AG09319 (cell line): Measurements from ENCODE around the gene FAM222B.
"Not testable (repeated sequence)": the region's sequence is repeated elsewhere in the genome, so short reads cannot be mapped to it uniquely, and the experiment has no call there.

ENCODE experiments used
- DNase-seq: peaks from one replicate; pipeline ENCODE4 v3.0.0-alpha.2; 2010; ENCODE audit warnings: low read depth; ENCODE audit errors: extremely low read depth
- TF ChIP-seq, protein P1 (sequence below): IDR thresholded peaks from 2 replicates; pipeline ENCODE4 v1.5.1; 2011; ENCODE audit warnings: low read depth, mild to moderate bottlenecking, inconsistent platforms, low read length, moderate library complexity

Gene FAM222B

DNA sequence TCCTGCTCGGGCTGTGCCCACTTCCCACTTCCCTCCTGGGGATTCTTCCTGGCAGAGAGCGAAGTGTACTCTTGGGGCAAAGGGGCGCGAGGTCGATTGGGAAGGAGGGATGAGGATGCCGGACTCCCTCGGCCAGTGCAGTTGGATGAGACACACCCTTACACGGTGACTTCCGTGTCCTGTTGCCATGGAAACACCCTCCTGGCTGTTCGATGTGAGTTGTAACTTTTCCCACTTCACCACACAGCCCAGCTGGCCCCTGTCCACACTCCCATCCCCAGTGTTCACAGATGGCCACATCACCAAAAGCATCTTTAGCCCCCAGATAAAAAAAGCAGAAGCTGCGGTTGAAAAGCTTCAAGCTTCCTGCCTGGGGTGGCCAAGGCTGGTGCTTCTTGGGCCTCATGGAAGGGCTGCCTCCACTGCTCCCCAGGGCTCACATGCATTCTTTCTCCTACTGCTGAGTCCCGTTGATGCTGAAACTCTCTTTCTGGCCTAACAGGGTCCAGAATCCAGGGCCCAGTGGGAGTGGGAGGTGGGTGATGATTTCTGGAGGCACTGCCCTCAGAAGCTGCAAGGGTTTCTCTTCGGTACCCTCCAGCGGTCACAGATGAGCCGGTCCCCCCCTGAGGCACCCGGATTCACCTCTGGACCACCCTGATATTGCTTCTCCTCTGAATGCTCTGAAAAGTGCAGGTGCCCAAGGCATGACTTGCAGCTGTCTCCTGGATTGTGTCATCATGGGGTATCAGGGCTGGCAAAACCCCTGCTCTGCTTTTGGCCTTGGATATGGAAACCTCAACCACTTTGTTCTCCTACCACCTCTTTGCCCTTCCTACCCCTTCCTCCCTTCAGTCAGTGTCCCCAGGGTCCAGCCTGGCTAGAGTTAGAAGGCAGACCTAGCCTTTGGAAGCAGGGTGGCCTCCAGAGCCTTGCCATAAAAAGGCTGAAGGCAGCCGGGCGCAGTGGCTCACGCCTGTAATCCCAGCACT lies 100.9 kb downstream of the FAM222B start:
- no peak for DNase-seq
- TF ChIP-seq, protein P1, sequence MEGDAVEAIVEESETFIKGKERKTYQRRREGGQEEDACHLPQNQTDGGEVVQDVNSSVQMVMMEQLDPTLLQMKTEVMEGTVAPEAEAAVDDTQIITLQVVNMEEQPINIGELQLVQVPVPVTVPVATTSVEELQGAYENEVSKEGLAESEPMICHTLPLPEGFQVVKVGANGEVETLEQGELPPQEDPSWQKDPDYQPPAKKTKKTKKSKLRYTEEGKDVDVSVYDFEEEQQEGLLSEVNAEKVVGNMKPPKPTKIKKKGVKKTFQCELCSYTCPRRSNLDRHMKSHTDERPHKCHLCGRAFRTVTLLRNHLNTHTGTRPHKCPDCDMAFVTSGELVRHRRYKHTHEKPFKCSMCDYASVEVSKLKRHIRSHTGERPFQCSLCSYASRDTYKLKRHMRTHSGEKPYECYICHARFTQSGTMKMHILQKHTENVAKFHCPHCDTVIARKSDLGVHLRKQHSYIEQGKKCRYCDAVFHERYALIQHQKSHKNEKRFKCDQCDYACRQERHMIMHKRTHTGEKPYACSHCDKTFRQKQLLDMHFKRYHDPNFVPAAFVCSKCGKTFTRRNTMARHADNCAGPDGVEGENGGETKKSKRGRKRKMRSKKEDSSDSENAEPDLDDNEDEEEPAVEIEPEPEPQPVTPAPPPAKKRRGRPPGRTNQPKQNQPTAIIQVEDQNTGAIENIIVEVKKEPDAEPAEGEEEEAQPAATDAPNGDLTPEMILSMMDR: no peak

DNA sequence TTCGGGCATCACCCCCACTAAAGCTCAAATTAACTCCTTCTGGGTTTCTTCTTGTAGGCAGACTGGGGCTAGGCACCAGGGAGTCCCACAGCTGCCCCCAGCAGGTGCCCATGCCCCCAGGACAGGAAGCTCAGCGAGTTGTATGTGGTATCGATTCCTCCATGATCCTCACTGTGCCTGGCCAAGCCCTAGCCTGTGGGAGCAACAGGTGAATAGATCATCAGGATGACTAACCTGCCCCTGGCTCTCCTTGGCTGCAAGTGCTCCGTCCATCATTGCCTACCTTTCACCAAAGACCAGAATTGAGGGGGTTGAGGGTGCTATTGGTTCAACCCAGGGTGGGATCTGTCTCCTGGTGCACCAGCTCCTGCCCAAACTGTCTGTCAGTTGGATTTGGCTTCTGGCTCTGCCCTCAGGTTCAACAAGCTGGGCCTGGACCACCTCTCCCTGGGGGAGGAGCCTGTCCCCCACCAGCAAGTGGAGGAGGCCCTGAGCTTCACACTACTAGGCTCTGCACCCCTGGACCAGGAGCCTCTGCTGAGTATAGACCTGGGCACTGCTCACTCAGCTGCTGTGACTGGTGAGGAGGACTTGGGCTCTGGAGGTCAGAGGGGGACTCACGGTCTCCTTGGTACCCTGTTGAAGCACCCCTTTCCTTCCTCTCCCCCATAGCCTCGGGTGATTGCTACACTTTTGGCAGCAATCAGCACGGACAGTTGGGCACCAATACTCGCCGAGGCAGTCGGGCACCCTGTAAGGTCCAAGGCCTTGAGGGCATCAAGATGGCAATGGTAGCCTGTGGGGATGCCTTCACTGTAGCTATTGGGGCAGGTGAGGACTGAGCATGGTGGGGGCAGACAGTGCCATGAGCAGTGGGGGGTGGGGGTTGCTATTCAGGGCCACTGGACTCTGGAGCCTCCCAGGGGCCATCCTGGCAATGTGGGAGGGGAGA lies 101.9 kb downstream of the FAM222B start:
- DNase-seq: no peak
- TF ChIP-seq, protein P1: no peak

GRCh38 chr17:28738680-28739384 lies 103.8 kb downstream of the FAM222B start:
- TF ChIP-seq, protein P1: no peak
- DNase-seq: no peak

DNA sequence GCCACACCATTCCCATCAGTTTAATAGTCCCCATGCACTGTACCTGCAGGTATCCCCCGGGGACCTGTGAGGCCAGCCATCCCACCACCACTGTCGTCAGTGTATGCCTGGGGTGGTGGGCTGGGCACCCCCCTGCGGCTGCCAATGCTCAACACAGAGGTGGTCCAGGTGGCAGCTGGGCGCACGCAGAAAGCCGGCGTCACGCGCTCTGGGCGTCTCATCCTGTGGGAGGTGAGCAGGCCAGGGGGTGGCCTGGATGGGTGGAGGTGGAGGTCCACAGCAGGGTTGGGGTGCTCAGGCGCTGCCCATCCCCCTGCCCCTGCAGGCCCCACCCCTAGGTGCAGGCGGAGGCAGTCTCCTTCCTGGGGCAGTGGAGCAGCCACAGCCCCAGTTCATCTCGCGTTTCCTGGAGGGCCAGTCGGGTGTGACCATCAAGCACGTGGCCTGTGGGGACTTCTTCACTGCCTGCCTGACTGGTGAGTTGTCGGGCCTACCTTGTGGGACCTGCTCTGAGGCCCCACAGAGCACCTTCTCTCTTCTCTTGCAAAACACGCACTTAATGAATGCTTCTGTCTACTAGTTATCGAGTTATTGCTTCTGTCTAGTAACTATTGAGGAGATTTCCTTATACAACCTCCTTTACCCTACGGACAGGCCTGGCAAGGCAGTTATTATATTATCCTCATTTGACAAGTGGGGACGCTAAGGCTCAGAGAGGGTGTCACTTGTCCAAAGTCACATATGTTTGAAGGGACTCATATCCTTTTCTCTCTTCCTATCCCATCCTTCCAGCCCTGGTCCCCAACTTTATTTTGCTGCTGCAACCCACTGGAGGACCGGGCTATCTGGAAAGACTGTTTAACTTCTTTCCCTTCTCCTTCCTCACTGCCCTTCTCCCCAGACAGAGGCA lies 104.6 kb downstream of the FAM222B start:
- no peak for DNase-seq
- TF ChIP-seq, protein P1: no peak

DNA sequence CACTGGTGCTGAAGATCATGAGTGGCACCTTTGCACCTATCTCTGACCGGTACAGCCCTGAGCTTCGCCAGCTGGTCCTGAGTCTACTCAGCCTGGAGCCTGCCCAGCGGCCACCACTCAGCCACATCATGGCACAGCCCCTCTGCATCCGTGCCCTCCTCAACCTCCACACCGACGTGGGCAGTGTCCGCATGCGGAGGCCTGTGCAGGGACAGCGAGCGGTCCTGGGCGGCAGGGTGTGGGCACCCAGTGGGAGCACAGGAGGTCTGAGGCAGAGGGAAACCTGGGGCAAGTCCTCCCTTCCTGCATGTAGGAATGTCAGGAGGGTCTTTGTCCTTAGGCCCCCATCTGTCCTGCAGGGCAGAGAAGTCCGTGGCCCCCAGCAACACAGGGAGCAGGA lies 105.3 kb downstream of the FAM222B start:
- TF ChIP-seq, protein P1: no peak
- DNase-seq: no peak

- not testable (repeated sequence) for DNase-seq
Measured at GRCh38 chr17:28735913-28736769, 106.4 kb downstream of the FAM222B start.
